Measurements from ENCODE around the gene MUS81. TPM values are rescaled to one million over a fixed set of nuclear protein-coding genes. Genes with fewer than 3 reads are reported as not detected.

Gene MUS81
- total and polyA plus RNA-seq, 10 of the 15 experiments (the other 5 are each of a cell fraction or from before 2014, with no cell fraction given): 11.8 to 76.1 (median 48.4) TPM

GRCh38 chr11:65872586-65873317, 12.5 kb downstream of the MUS81 start, which contains the start of gene EFEMP2:
Gene EFEMP2 (minus strand): TSS chr11:65872800. CDS start chr11:65872354, 446 bp downstream.
- Histone ChIP-seq H3K27ac (ENCODE audit: control insufficient read depth, insufficient read depth) (peak within 1 kb of the TSS; percentile 51), H3K9ac (ENCODE audit: control insufficient read depth, insufficient read depth, low read length) (peak within 1 kb of the TSS; percentile 82), H2AFZ (ENCODE audit: control insufficient read depth, low read depth, low read length) (peak within 1 kb of the TSS; percentile 73), H4K20me1 (ENCODE audit: control insufficient read depth, insufficient read depth) (no peaks in the 10 kb centered on the region), H3K9me3 (replicated peaks; ENCODE audit: control insufficient read depth, insufficient read depth, low read length) (no peaks in the 10 kb centered on the region), H3K4me1 (ENCODE audit: control insufficient read depth, insufficient read depth, low read length) (peaks cover 11% of the 10 kb centered on the region), H3K79me2 (ENCODE audit: control insufficient read depth, insufficient read depth, low read length) (no peaks in the 10 kb centered on the region), H3K4me3 (peak within 1 kb of the TSS; percentile 87), H3K4me2 (ENCODE audit: control insufficient read depth, insufficient read depth) (peak within 1 kb of the TSS; percentile 96), H3K36me3 (ENCODE audit: control insufficient read depth in 2 of 2, insufficient read depth in 2 of 2, low read length in 1 of 2) (peaks cover 0 to 3% of the 10 kb centered on the region in 2 experiments; a peak in 2 of 4 replicates), H3K27me3 (replicated peaks in 1 of 2; ENCODE audit: control insufficient read depth in 2 of 2, insufficient read depth in 2 of 2, low read length in 1 of 2) (no peaks in the 10 kb centered on the region)
- FAIRE-seq (no peak), ATAC-seq (no peak), DNase-seq (ENCODE audit: low read depth, low spot score) (no peak)
- SMC1A ChIA-PET (ENCODE audit: uncharacterized antibody, unreplicated experiment): interaction anchor here (2.1 kb wide), 1 partner anchor 14 kb away, joined by 13 read pairs; the partner anchor contains the start of genes CFL1 and MUS81
- WGBS (ENCODE audit: insufficient coverage, insufficient replicate concordance, low lambda C conversion rate, missing lambda C conversion rate): 3% methylated on average over 31 of the region's 69 CpGs
- intact Hi-C loops (cut with micrococcal nuclease; ENCODE audit: unreplicated experiment): no loop called here
- in situ Hi-C loops (cut with MboI): loop anchor here (25.0 kb wide), 1 partner anchor 1635 kb away; the partner anchor contains the start of genes DNAJC4, FKBP2, NUDT22 and PPP1R14B
- POLR2A ChIA-PET: interaction anchor here (0.6 to 4.5 kb wide), 8 partner anchors 12 to 397 kb away, joined by 3 to 44 read pairs (median 12); partner anchors contain the start of genes CCDC85B, FIBP and MUS81
- RAD21 ChIA-PET (ENCODE audit: unreplicated experiment): interaction anchor here (0.6 to 2.0 kb wide), 4 partner anchors 13 to 116 kb away, joined by 3 to 21 read pairs (median 4); partner anchors contain the start of gene FIBP
- CTCF ChIA-PET: interaction anchor here (1.8 to 4.5 kb wide), 6 partner anchors 12 to 18 kb away, joined by 7 to 66 read pairs (median 22); partner anchors contain the start of genes CCDC85B, CFL1, FIBP and MUS81
- TF ChIP-seq ZBTB40 (IDR thresholded peaks at IDR 0.05; ENCODE audit: borderline replicate concordance) (0 out of 2 replicates have a peak, but pooled peaks have one; percentile 45), BACH1 (IDR thresholded peaks at IDR 0.05; ENCODE audit: borderline replicate concordance) (0 out of 2 replicates have a peak, but pooled peaks have one; percentile 17), SREBF2 (IDR thresholded peaks at IDR 0.05; ENCODE audit: low read length) (no peak), POLR2A (IDR thresholded peaks at IDR 0.05; ENCODE audit: low read depth, low read length) (0 out of 2 replicates have a peak, but pooled peaks have one; percentile 30)
- TSS peak; percentile 96 for BruUV-seq (replicated peaks)
